Heart left ventricle (tissue), 16 donors: Measurements from ENCODE around the gene GDF2. TPM values are rescaled to one million over a fixed set of nuclear protein-coding genes. Genes with fewer than 3 reads are reported as not detected.

ENCODE experiments used
- ATAC-seq, 4 donors: fragments of 200-7000 bp; cut with Tn5 transposase; one replicate each; pipeline ENCODE4 v1.9.1; 2020 to 2022; ENCODE audit warnings: moderate library complexity in 4 of 4, mild to moderate bottlenecking in 3 of 4, moderate number of reproducible peaks in 1 of 4
- DNase-seq, 5 donors: peaks; one replicate each; pipeline ENCODE4 v3.0.0-alpha.2; 2020
- H3K27ac ChIP-seq, 12 donors: fragments of 200-600 bp; sonication (generic) in 4 of 12; one replicate each; pipeline versions ENCODE4 v1.5.0 to v1.8.0; 2016 to 2022; ENCODE audit warnings: mild to moderate bottlenecking in 2 of 12
- H3K27me3 ChIP-seq, 9 donors: fragments of 200-600 bp; sonication (generic) in 2 of 9; one replicate each; pipeline versions ENCODE4 v1.5.1 to v1.8.0; 2016 to 2022; ENCODE audit warnings: mild to moderate bottlenecking in 3 of 9
- H3K36me3 ChIP-seq, 9 donors: fragments of 200-600 bp; sonication (generic) in 2 of 9; one replicate each; pipeline versions ENCODE4 v1.5.0 to v1.8.0; 2018 to 2022; ENCODE audit warnings: mild to moderate bottlenecking in 2 of 9
- H3K4me1 ChIP-seq, 12 donors: fragments of 200-600 bp; sonication (generic) in 4 of 12; one replicate each; pipeline versions ENCODE4 v1.5.0 to v1.8.0; 2016 to 2022; ENCODE audit warnings: mild to moderate bottlenecking in 3 of 12
- H3K4me3 ChIP-seq, 12 donors: fragments of 200-600 bp; sonication (generic) in 4 of 12; one replicate each; pipeline versions ENCODE4 v1.5.0 to v1.8.0; 2017 to 2022; ENCODE audit warnings: mild to moderate bottlenecking in 9 of 12, moderate library complexity in 4 of 12
- H3K9me3 ChIP-seq, 12 donors: fragments of 200-600 bp; sonication (generic) in 4 of 12; one replicate each; pipeline versions ENCODE4 v1.5.0 to v1.8.0; 2016 to 2022; ENCODE audit warnings: mild to moderate bottlenecking in 1 of 12
- CTCF ChIP-seq, 12 donors: fragments of 200-600 bp; sonication (generic) in 4 of 12; IDR thresholded peaks; one replicate each; pipeline versions ENCODE4 v1.5.0 to v1.8.0; 2018 to 2022; ENCODE audit warnings: antibody characterized with exemption in 12 of 12, mild to moderate bottlenecking in 5 of 12
- POLR2A ChIP-seq, 2 donors: fragments of 450-650 bp; IDR thresholded peaks; one replicate each; pipeline ENCODE4 v1.6.1; 2017; ENCODE audit warnings: antibody characterized with exemption in 2 of 2, mild to moderate bottlenecking in 2 of 2, moderate library complexity in 2 of 2
- WGBS, 4 donors: extraction: QIAGEN DNeasy Blood & Tissue Kit in 2 of 4; methylation state at CpG; one replicate each; pipeline versions ENCODE4 v1.1.5 to v1.1.7; 2013 to 2018; 5-methylcytosine and 5-hydroxymethylcytosine counted together
- intact Hi-C, 10 donors: fragments of 100-400 bp; cut with DNase I; formaldehyde crosslinking; loops; one replicate each; pipeline versions ENCODE4 v1.11.1 to v1.14.2; 2022
- polyA plus RNA-seq, 2 donors: library from polyadenylated mRNA; stranded (reverse); fragments of 200-250 nt; gene quantifications; one replicate each; pipeline ENCODE4 v1.2.3, GENCODE V29; 2013
- total RNA-seq, 9 donors: library from RNA; depleted of rRNA in 2 of 9; stranded (reverse); fragments of >200 nt in 2 of 9; fragmentation: NEBNext Ultra II Directional in 3 of 9; extraction: Animal tissue kit (Norgen Biotek cat#: 25700) in 3 of 9; gene quantifications; one replicate each; pipeline versions ENCODE4 v1.1.0 to v1.2.4, GENCODE V29; 2016 to 2023
- donor health status: ischemic (EF 13 %, LVEDD 7.1; RV severe dilation, severe dysfunction).
- donor health status: healthy with polysubstance abuse.
- donor health status: DM: no; HTN: yes; CAD: no.
- donor health status: DM: no; HTN: no; CAD: no.
- donor health status: ischemic (EF 25% LVEDD 6.9; RV normal size, moderate dysfunction).
- donor health status: ischemic (EF 25% LVEDD 5.7; RV mildly dilated, moderate dysfunction).
- donor health status: healthy.
- donor health status: DM: yes; HTN: yes; CAD: no.
- donor health status: ischemic (EF 35%, LVEDD 5.7; RV mildly dilated, moderate dysfunction).
- donor health status: nonischemic (EF 11% LVEDD 7.7; RV severe dilation, severe dysfunction).
- donor health status: DM: yes; HTN: yes; CAD: no.
- donor health status: PGD.
- donor health status: ischemic (EF 29% LVEDD 5.4; RV normal size, mild dysfunction).
- donor health status: nonischemic (EF 23%, LVEDD 6.1; RV moderate dilation, normal function).

Gene GDF2
- total and polyA plus RNA-seq, 11 donors, result not detected

- H3K4me1 ChIP-seq, result no peaks in the 10 kb centered on the region
- ATAC-seq (no peak), DNase-seq (no peak)
- no peak overlapping the region for H3K27ac ChIP-seq
- no peaks in the 10 kb centered on the region for H3K9me3 ChIP-seq
- H3K27me3 ChIP-seq, result peaks cover 0 to 5% (median 0%) of the 10 kb centered on the region in 9 donors
- no peaks in the 10 kb centered on the region for H3K36me3 ChIP-seq
- no peak for TF ChIP-seq CTCF (IDR thresholded peaks at IDR 0.05)
- H3K4me3 ChIP-seq, result no peak overlapping the region
- WGBS, 4 donors, result 93 to 97% (median 94%) methylated on average over 9 to 22 of the region's 22 CpGs
- intact Hi-C loops, result no loop called here
Observed at GRCh38 chr10:47349516-47349915, 27.3 kb downstream of the GDF2 start.

GRCh38 chr10:47349941-47350371 lies 27.7 kb downstream of the GDF2 start:
- Histone ChIP-seq H3K4me3 (no peak overlapping the region), H3K36me3 (no peaks in the 10 kb centered on the region), H3K27me3 (peaks cover 0 to 5% (median 0%) of the 10 kb centered on the region in 9 donors), H3K4me1 (no peaks in the 10 kb centered on the region), H3K9me3 (no peaks in the 10 kb centered on the region), H3K27ac (no peak overlapping the region)
- intact Hi-C loops, result no loop called here
- no peak for TF ChIP-seq POLR2A (IDR thresholded peaks at IDR 0.05)
- DNase-seq, result no peak
- ATAC-seq, result no peak
- 95 to 96% (median 96%) methylated on average over 24 to 31 of the region's 31 CpGs for WGBS, 4 donors

DNA sequence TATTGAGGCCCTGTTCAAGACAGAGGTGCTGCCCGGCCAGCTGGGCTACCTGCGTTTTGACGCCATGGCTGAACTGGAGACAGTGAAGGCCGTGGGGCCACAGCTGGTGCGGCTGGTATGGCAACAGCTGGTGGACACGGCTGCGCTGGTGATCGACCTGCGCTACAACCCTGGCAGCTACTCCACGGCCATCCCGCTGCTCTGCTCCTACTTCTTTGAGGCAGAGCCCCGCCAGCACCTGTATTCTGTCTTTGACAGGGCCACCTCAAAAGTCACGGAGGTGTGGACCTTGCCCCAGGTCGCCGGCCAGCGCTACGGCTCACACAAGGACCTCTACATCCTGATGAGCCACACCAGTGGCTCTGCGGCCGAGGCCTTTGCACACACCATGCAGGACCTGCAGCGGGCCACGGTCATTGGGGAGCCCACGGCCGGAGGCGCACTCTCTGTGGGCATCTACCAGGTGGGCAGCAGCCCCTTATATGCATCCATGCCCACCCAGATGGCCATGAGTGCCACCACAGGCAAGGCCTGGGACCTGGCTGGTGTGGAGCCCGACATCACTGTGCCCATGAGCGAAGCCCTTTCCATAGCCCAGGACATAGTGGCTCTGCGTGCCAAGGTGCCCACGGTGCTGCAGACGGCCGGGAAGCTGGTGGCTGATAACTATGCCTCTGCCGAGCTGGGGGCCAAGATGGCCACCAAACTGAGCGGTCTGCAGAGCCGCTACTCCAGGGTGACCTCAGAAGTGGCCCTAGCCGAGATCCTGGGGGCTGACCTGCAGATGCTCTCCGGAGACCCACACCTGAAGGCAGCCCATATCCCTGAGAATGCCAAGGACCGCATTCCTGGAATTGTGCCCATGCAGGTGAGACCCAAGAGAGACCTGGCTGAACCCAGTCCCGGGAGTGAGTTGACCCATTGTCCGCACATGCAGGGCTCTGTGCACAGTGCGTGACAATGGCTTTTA lies 28.7 kb downstream of the GDF2 start:
- no peak for ATAC-seq
- TF ChIP-seq POLR2A (IDR thresholded peaks at IDR 0.05) (no peak), CTCF (IDR thresholded peaks at IDR 0.05) (no peak)
- no peaks in the 10 kb centered on the region for H3K4me1 ChIP-seq
- WGBS, 4 donors, result 93 to 97% (median 95%) methylated on average over 30 to 39 of the region's 39 CpGs
- peaks cover 0 to 5% (median 0%) of the 10 kb centered on the region in 9 donors for H3K27me3 ChIP-seq
- intact Hi-C loops, result no loop called here
- no peak overlapping the region for H3K4me3 ChIP-seq
- no peak overlapping the region for H3K27ac ChIP-seq
- DNase-seq, result no peak
- no peaks in the 10 kb centered on the region for H3K9me3 ChIP-seq
- H3K36me3 ChIP-seq, result no peaks in the 10 kb centered on the region

DNA sequence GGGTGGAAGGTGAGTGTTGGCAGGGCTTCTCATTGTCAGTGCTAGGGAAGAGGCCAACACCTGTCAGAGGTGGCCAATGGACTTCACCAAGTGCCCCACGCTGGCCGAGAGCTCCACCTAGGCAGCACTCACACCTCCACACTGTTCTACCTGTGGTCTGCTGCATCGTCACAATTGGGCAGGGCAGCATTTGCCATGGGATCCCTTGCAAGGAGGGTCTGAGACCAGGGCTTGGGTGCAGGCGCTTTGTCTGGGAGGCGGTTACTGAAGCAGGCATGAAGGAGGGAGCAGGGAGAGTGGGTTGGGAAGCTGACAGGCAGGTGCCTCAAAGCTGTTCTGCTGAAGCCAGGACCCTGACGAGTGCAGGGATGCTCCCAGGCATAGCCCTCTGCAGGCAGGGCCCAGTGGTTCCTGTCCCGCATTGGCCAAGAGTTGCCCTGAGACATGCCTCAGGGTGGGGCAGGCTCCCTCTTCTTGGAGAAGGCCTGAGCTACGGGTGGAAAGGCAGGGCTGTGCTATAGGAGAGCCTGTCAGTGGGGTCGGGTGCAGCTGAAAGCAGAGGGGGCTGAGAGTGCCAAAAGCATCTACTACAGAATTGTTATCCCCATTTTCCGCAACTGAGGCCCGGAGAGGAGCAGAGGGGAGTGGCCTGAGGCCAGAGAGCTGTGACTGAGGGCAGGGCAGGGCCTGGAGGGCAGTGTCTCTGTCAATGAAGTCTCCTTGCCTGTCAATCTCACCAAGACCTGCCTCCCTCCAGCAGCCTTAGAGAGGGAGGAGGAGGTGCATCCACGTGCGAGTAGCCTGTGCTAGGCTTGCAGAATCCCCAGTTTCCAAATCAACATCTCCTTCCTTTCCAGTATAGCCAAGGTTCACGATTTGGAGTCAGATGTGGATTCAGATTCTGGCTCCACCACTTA lies 29.9 kb downstream of the GDF2 start:
- no peak overlapping the region for H3K4me3 ChIP-seq
- no peaks in the 10 kb centered on the region for H3K9me3 ChIP-seq
- intact Hi-C loops, result no loop called here
- DNase-seq, result no peak
- peaks cover 0 to 5% (median 0%) of the 10 kb centered on the region in 9 donors for H3K27me3 ChIP-seq
- WGBS, 4 donors, result 75 to 83% (median 80%) methylated on average over 11 to 14 of the region's 14 CpGs
- no peaks in the 10 kb centered on the region for H3K4me1 ChIP-seq
- H3K27ac ChIP-seq, result no peak overlapping the region
- TF ChIP-seq CTCF (IDR thresholded peaks at IDR 0.05), result no peak
- TF ChIP-seq POLR2A (IDR thresholded peaks at IDR 0.05), result no peak
- H3K36me3 ChIP-seq, result no peaks in the 10 kb centered on the region
- ATAC-seq, result no peak
